ENCODE data around the gene ING3. TPM values are rescaled to one million over a fixed set of nuclear protein-coding genes. Genes with fewer than 3 reads are reported as not detected.

The ING3 gene
- total and polyA plus RNA-seq, 9 of the 15 experiments (the other 6 are each of a cell fraction or from before 2014, with no cell fraction given) = 22.8 to 233 (median 50.4) TPM

GRCh38 chr7:120951309-120951699, 727 bp downstream of the ING3 start (continued):
- TF ChIP-seq, protein P1, sequence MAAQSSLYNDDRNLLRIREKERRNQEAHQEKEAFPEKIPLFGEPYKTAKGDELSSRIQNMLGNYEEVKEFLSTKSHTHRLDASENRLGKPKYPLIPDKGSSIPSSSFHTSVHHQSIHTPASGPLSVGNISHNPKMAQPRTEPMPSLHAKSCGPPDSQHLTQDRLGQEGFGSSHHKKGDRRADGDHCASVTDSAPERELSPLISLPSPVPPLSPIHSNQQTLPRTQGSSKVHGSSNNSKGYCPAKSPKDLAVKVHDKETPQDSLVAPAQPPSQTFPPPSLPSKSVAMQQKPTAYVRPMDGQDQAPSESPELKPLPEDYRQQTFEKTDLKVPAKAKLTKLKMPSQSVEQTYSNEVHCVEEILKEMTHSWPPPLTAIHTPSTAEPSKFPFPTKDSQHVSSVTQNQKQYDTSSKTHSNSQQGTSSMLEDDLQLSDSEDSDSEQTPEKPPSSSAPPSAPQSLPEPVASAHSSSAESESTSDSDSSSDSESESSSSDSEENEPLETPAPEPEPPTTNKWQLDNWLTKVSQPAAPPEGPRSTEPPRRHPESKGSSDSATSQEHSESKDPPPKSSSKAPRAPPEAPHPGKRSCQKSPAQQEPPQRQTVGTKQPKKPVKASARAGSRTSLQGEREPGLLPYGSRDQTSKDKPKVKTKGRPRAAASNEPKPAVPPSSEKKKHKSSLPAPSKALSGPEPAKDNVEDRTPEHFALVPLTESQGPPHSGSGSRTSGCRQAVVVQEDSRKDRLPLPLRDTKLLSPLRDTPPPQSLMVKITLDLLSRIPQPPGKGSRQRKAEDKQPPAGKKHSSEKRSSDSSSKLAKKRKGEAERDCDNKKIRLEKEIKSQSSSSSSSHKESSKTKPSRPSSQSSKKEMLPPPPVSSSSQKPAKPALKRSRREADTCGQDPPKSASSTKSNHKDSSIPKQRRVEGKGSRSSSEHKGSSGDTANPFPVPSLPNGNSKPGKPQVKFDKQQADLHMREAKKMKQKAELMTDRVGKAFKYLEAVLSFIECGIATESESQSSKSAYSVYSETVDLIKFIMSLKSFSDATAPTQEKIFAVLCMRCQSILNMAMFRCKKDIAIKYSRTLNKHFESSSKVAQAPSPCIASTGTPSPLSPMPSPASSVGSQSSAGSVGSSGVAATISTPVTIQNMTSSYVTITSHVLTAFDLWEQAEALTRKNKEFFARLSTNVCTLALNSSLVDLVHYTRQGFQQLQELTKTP (IDR thresholded peaks at IDR 0.05; ENCODE audit: low read depth in 1 of 2, partially characterized antibody in 2 of 2) = peak in 1 of 2 experiments; percentile 61
- TF ChIP-seq MYBL2 (IDR thresholded peaks at IDR 0.05; ENCODE audit: low read depth) (no peak), MYBL2 (CRISPR knock-in tag; IDR thresholded peaks at IDR 0.05; ENCODE audit: borderline replicate concordance) (no peak), FIP1L1 (IDR thresholded peaks at IDR 0.05; ENCODE audit: low read depth, low read length, poor library complexity, severe bottlenecking) (no peak), HDAC3 (IDR thresholded peaks at IDR 0.05; ENCODE audit: borderline replicate concordance, partially characterized antibody) (peak; percentile 19), SAFB2 (IDR thresholded peaks at IDR 0.05; ENCODE audit: borderline replicate concordance, low read depth, low read length, severe bottlenecking) (no peak), NFYB (IDR thresholded peaks at IDR 0.05; ENCODE audit: extremely low read depth, insufficient read length) (no peak), RBM22 (IDR thresholded peaks at IDR 0.05; ENCODE audit: low read depth, low read length, poor library complexity, severe bottlenecking) (no peak), GATAD2A (IDR thresholded peaks at IDR 0.05) (no peak), ATF7 (IDR thresholded peaks at IDR 0.05) (no peak), ERF (CRISPR knock-in tag; IDR thresholded peaks at IDR 0.05) (0 out of 2 replicates have a peak, but pooled peaks have one; percentile 76), EGR1 (conservative IDR thresholded peaks at IDR 0.05) (no peak), ZNF263 (CRISPR knock-in tag; IDR thresholded peaks at IDR 0.05; ENCODE audit: borderline replicate concordance) (no peak; the same call in 1 of the 2 replicates), ZNF280B (CRISPR knock-in tag; IDR thresholded peaks at IDR 0.05) (no peak), SAP30 (IDR thresholded peaks at IDR 0.05; ENCODE audit: borderline replicate concordance, insufficient read depth, low read depth, low read length, poor library complexity, severe bottlenecking) (no peak), HMGN3 (IDR thresholded peaks at IDR 0.05; ENCODE audit: borderline replicate concordance, extremely low read depth, insufficient read length, low read depth, low read length) (no peak), KHSRP (IDR thresholded peaks at IDR 0.05) (no peak)
- TF ChIP-seq, protein P2, sequence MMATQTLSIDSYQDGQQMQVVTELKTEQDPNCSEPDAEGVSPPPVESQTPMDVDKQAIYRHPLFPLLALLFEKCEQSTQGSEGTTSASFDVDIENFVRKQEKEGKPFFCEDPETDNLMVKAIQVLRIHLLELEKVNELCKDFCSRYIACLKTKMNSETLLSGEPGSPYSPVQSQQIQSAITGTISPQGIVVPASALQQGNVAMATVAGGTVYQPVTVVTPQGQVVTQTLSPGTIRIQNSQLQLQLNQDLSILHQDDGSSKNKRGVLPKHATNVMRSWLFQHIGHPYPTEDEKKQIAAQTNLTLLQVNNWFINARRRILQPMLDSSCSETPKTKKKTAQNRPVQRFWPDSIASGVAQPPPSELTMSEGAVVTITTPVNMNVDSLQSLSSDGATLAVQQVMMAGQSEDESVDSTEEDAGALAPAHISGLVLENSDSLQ (IDR thresholded peaks at IDR 0.05) = no peak
- TF ChIP-seq, protein P3, sequence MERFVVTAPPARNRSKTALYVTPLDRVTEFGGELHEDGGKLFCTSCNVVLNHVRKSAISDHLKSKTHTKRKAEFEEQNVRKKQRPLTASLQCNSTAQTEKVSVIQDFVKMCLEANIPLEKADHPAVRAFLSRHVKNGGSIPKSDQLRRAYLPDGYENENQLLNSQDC (CRISPR knock-in tag; IDR thresholded peaks at IDR 0.05) = no peak
- TF ChIP-seq, protein P4, sequence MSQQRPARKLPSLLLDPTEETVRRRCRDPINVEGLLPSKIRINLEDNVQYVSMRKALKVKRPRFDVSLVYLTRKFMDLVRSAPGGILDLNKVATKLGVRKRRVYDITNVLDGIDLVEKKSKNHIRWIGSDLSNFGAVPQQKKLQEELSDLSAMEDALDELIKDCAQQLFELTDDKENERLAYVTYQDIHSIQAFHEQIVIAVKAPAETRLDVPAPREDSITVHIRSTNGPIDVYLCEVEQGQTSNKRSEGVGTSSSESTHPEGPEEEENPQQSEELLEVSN (IDR thresholded peaks at IDR 0.05; ENCODE audit: borderline replicate concordance in 1 of 2, extremely low read depth in 1 of 2, insufficient read depth in 1 of 2, insufficient read length in 1 of 2, low read depth in 1 of 2, low read length in 1 of 2, poor library complexity in 1 of 2, severe bottlenecking in 1 of 2) = no peak
